H1 (cell line): ENCODE data around the gene PRKAR1B.

Experiments used
- POLR2A ChIP-seq, 2 experiments: IDR thresholded peaks; 1 replicate in 1 of 2; 2 replicates in 1 of 2; pipeline ENCODE4 v1.6.1; 2011; ENCODE audit warnings: low read depth in 2 of 2, low read length in 2 of 2, mild to moderate bottlenecking in 2 of 2; ENCODE audit errors: control extremely low read depth in 1 of 2
- POLR2AphosphoS5 ChIP-seq: IDR thresholded peaks from 2 replicates; pipeline ENCODE4 v1.6.1; 2011; ENCODE audit warnings: low read depth, low read length
- RAD21 ChIP-seq, 2 experiments: IDR thresholded peaks in 1 of 2; conservative IDR thresholded peaks in 1 of 2; 2 replicates each; pipeline ENCODE4 v1.6.1; 2011; ENCODE audit warnings: low read depth in 2 of 2, low read length in 2 of 2, improper control_type of control experiment in 1 of 2, inconsistent platforms in 1 of 2, mild to moderate bottlenecking in 1 of 2, moderate library complexity in 1 of 2

- TF ChIP-seq RAD21 (IDR thresholded peaks at IDR 0.05 in 1 of 2, conservative IDR thresholded peaks at IDR 0.05 in 1 of 2; ENCODE audit: low read depth in 2 of 2, low read length in 2 of 2) (no peak), POLR2A (IDR thresholded peaks at IDR 0.05; ENCODE audit: control extremely low read depth in 1 of 2, low read depth in 2 of 2, low read length in 2 of 2) (no peak), POLR2AphosphoS5 (no peak)
Observed at GRCh38 chr7:610141-610530, 116.9 kb downstream of the PRKAR1B start.
